IPS-15b (cell line): ENCODE measurements around the gene ATXN3.
"Not testable (repeated sequence)": the region's sequence is repeated elsewhere in the genome, so short reads cannot be mapped to it uniquely, and the experiment has no call there.

Source experiments
- H3K27me3 ChIP-seq: one replicate; pipeline ENCODE4 v1.6.1; 2013; ENCODE audit warnings: low read length; ENCODE audit not compliant: control insufficient read depth, insufficient read depth
- H3K36me3 ChIP-seq: one replicate; pipeline ENCODE4 v1.6.1; 2013; ENCODE audit warnings: low read length; ENCODE audit not compliant: control insufficient read depth, insufficient read depth
- H3K4me1 ChIP-seq: one replicate; pipeline ENCODE4 v1.6.1; 2013; ENCODE audit warnings: mild to moderate bottlenecking, low read length; ENCODE audit not compliant: control insufficient read depth, insufficient read depth
- H3K4me3 ChIP-seq: one replicate; pipeline ENCODE4 v1.5.1; 2013; ENCODE audit warnings: low read depth, low read length
- H3K9ac ChIP-seq: one replicate; pipeline ENCODE4 v1.6.1; 2013; ENCODE audit warnings: low read depth, mild to moderate bottlenecking, low read length
- H3K9me3 ChIP-seq: one replicate; pipeline ENCODE4 v1.6.1; 2013; ENCODE audit warnings: mild to moderate bottlenecking, low read length; ENCODE audit not compliant: control insufficient read depth, insufficient read depth

The ATXN3 gene

GRCh38 chr14:92049781-92050180 is 56.6 kb downstream of the ATXN3 start:
- no peak overlapping the region for H3K9ac ChIP-seq
- H3K36me3 ChIP-seq, result no peaks in the 10 kb centered on the region
- H3K4me1 ChIP-seq, result no peaks in the 10 kb centered on the region
- no peaks in the 10 kb centered on the region for H3K9me3 ChIP-seq
- H3K4me3 ChIP-seq, result no peak overlapping the region
- H3K27me3 ChIP-seq, result no peaks in the 10 kb centered on the region

GRCh38 chr14:92049221-92049620 is 57.2 kb downstream of the ATXN3 start:
- H3K36me3 ChIP-seq, H3K4me3 ChIP-seq, H3K27me3 ChIP-seq, H3K9me3 ChIP-seq, H3K4me1 ChIP-seq, H3K9ac ChIP-seq: not testable (repeated sequence)

GRCh38 chr14:92045904-92046303 is 60.5 kb downstream of the ATXN3 start:
- H3K4me1 ChIP-seq, H3K27me3 ChIP-seq, H3K9me3 ChIP-seq, H3K36me3 ChIP-seq, H3K9ac ChIP-seq, H3K4me3 ChIP-seq: not testable (repeated sequence)

- not testable (repeated sequence) for H3K9ac ChIP-seq, H3K4me3 ChIP-seq, H3K4me1 ChIP-seq, H3K9me3 ChIP-seq, H3K36me3 ChIP-seq, H3K27me3 ChIP-seq
These were observed 64.6 kb downstream of the ATXN3 start for GRCh38 chr14:92041766-92042165.

GRCh38 chr14:92041203-92041602 is 65.2 kb downstream of the ATXN3 start:
- H3K4me3 ChIP-seq, result peak overlapping the region; percentile 97
- no peaks in the 10 kb centered on the region for H3K36me3 ChIP-seq
- H3K9ac ChIP-seq, result no peak overlapping the region
- H3K9me3 ChIP-seq, result no peaks in the 10 kb centered on the region
- no peaks in the 10 kb centered on the region for H3K27me3 ChIP-seq
- peaks cover 6% of the 10 kb centered on the region for H3K4me1 ChIP-seq

- Histone ChIP-seq H3K9ac (peak overlapping the region; percentile 98), H3K4me3 (peak overlapping the region; percentile 97), H3K27me3 (no peaks in the 10 kb centered on the region), H3K36me3 (no peaks in the 10 kb centered on the region), H3K4me1 (peaks cover 6% of the 10 kb centered on the region), H3K9me3 (no peaks in the 10 kb centered on the region)
These were observed 65.8 kb downstream of the ATXN3 start for GRCh38 chr14:92040431-92041051.

- peak within 1 kb of the TSS; percentile 98 for H3K9ac ChIP-seq
- no peaks in the 10 kb centered on the region for H3K36me3 ChIP-seq
- H3K4me1 ChIP-seq, result peaks cover 6% of the 10 kb centered on the region
- H3K4me3 ChIP-seq, result peak within 1 kb of the TSS; percentile 97
- H3K27me3 ChIP-seq, result no peaks in the 10 kb centered on the region
- no peaks in the 10 kb centered on the region for H3K9me3 ChIP-seq
These were observed 66.5 kb downstream of the ATXN3 start, which contains the start of gene TRIP11 for GRCh38 chr14:92039719-92040430. TSS of gene TRIP11 (minus strand) at chr14:92040059. CDS start at chr14:92039685, 374 bp downstream.

GRCh38 chr14:92039063-92039718 is 67.2 kb downstream of the ATXN3 start:
- Histone ChIP-seq H3K4me1 (peaks cover 6% of the 10 kb centered on the region), H3K9me3 (no peaks in the 10 kb centered on the region), H3K27me3 (no peaks in the 10 kb centered on the region)

GRCh38 chr14:92037989-92038388 is 68.4 kb downstream of the ATXN3 start:
- Histone ChIP-seq H3K4me1 (peaks cover 6% of the 10 kb centered on the region), H3K9ac (no peak overlapping the region), H3K27me3 (no peaks in the 10 kb centered on the region), H3K4me3 (peak overlapping the region; percentile 40), H3K9me3 (no peaks in the 10 kb centered on the region), H3K36me3 (no peaks in the 10 kb centered on the region)

More at GRCh38 chr14:92039063-92039718, 67.2 kb downstream of the ATXN3 start:
- Histone ChIP-seq H3K4me3 (peak overlapping the region; percentile 97), H3K9ac (peak overlapping the region; percentile 98), H3K36me3 (no peaks in the 10 kb centered on the region)

- Histone ChIP-seq H3K27me3 (no peaks in the 10 kb centered on the region), H3K9me3 (no peaks in the 10 kb centered on the region), H3K4me1 (peaks cover 4% of the 10 kb centered on the region), H3K36me3 (no peaks in the 10 kb centered on the region), H3K9ac (no peak overlapping the region), H3K4me3 (no peak overlapping the region)
These were observed 70.5 kb downstream of the ATXN3 start for GRCh38 chr14:92035890-92036289.

GRCh38 chr14:92033906-92034687 is 72.3 kb downstream of the ATXN3 start:
- Histone ChIP-seq H3K36me3 (no peaks in the 10 kb centered on the region), H3K9me3 (no peaks in the 10 kb centered on the region), H3K27me3 (no peaks in the 10 kb centered on the region), H3K4me3 (no peak overlapping the region), H3K4me1 (peaks cover 3% of the 10 kb centered on the region), H3K9ac (no peak overlapping the region)
